22Rv1 (cell line): ENCODE measurements around the gene RELA.
"Not testable (repeated sequence)": the region's sequence is repeated elsewhere in the genome, so short reads cannot be mapped to it uniquely, and the experiment has no call there.

Experiments used
- CTCF ChIP-seq: fragments of 450-650 bp; IDR thresholded peaks from 2 replicates; pipeline ENCODE4 v1.5.1; 2017; ENCODE audit warnings: mild to moderate bottlenecking
- ZFX ChIP-seq: fragments of 450-650 bp; IDR thresholded peaks from 2 replicates; pipeline ENCODE4 v1.6.1; 2017; ENCODE audit warnings: antibody characterized with exemption, borderline replicate concordance

- TF ChIP-seq CTCF, ZFX: not testable (repeated sequence)
These were observed 29.1 kb upstream of the RELA start for GRCh38 chr11:65691847-65692246.
